HG03520 (cell line): ENCODE data around the gene DYRK1B.

Source experiments
- ATAC-seq: cut with Tn5 transposase; IDR thresholded peaks from one replicate; pipeline ENCODE4 v1.9.1; 2021; ENCODE audit warnings: mild to moderate bottlenecking, moderate library complexity; ENCODE audit not compliant: unreplicated experiment

DYRK1B gene

GRCh38 chr19:39864118-39864517 is 30.2 kb upstream of the DYRK1B start:
- ATAC-seq: no peak

GRCh38 chr19:39858541-39858940 is 24.6 kb upstream of the DYRK1B start:
- ATAC-seq: no peak

GRCh38 chr19:39852882-39853281 is 18.9 kb upstream of the DYRK1B start:
- no peak for ATAC-seq

- ATAC-seq: no peak
These were observed 16.9 kb upstream of the DYRK1B start for GRCh38 chr19:39850892-39851291.

GRCh38 chr19:39848392-39848791 is 14.4 kb upstream of the DYRK1B start:
- no peak for ATAC-seq

GRCh38 chr19:39847525-39847924 is 13.6 kb upstream of the DYRK1B start:
- ATAC-seq: no peak

GRCh38 chr19:39846678-39847486 is 12.9 kb upstream of the DYRK1B start:
- ATAC-seq: no peak

- ATAC-seq: peak; percentile 74
These were observed 12.1 kb upstream of the DYRK1B start, which contains the start of gene FBL for GRCh38 chr19:39845933-39846677. TSS of gene FBL (minus strand) at chr19:39846379. CDS start at chr19:39846300, 79 bp downstream.

GRCh38 chr19:39845584-39845932 is 11.6 kb upstream of the DYRK1B start:
- no peak for ATAC-seq

GRCh38 chr19:39845172-39845571 is 11.2 kb upstream of the DYRK1B start:
- ATAC-seq: no peak

GRCh38 chr19:39843919-39844793 is 10.2 kb upstream of the DYRK1B start:
- ATAC-seq: no peak

GRCh38 chr19:39842693-39843435 is 8.9 kb upstream of the DYRK1B start:
- no peak for ATAC-seq

GRCh38 chr19:39841041-39841440 is 7.1 kb upstream of the DYRK1B start:
- ATAC-seq: no peak

- ATAC-seq: no peak
These were observed 6.5 kb upstream of the DYRK1B start for GRCh38 chr19:39840492-39840891.

- ATAC-seq: no peak
These were observed 5.8 kb upstream of the DYRK1B start for GRCh38 chr19:39839678-39840327.

GRCh38 chr19:39838569-39838968 is 4.6 kb upstream of the DYRK1B start:
- ATAC-seq: no peak

- no peak for ATAC-seq
These were observed 4.0 kb upstream of the DYRK1B start for GRCh38 chr19:39837978-39838377.

GRCh38 chr19:39834287-39834841 is 402 bp upstream of the DYRK1B start:
- no peak for ATAC-seq

GRCh38 chr19:39833160-39833463 is 850 bp downstream of the DYRK1B start:
- no peak for ATAC-seq
